A549 (cell line): Measurements from ENCODE around the gene ZNF580. TPM values are rescaled to one million over a fixed set of nuclear protein-coding genes. Genes with fewer than 3 reads are reported as not detected.

Source experiments
- ATAC-seq, 2 experiments: fragments of 200-7000 bp in 1 of 2; fragments of >200 bp in 1 of 2; cut with Nextera tagmentation in 1 of 2; cut with Tn5 transposase in 1 of 2; 3 replicates each; pipeline versions ENCODE4 v1.8.0 to v1.9.1; 2018 to 2020; ENCODE audit warnings: mild to moderate bottlenecking in 1 of 2, moderate library complexity in 1 of 2
- CTCF ChIA-PET: fragments of 300-600 bp; sonication (Branson Sonifier 250); formaldehyde crosslinking; extraction: SDS; loops from one replicate; lab custom pipeline; 2021; ENCODE audit warnings: antibody characterized with exemption, inconsistent platforms; lab: Yijun Ruan, JAX
- POLR2A ChIA-PET: fragments of 350-600 bp; formaldehyde crosslinking; extraction: SDS; loops from one replicate; lab custom pipeline; 2021; ENCODE audit warnings: antibody characterized with exemption, inconsistent platforms; lab: Yijun Ruan, JAX
- DNase-seq, 2 experiments: peaks; one replicate each; pipeline versions ENCODE4 v3.0.0 to v3.0.0-alpha.2; 2011 to 2016; ENCODE audit warnings: low read depth in 1 of 2, low spot score in 1 of 2
- FAIRE-seq: peaks from 2 replicates; lab custom pipeline; 2011; peaks lifted over from hg19 to GRCh38; lab: Jason Lieb, UNC
- H3K27ac ChIP-seq, 2 experiments: fragments of >200 bp; sonication (Bioruptor Twin); formaldehyde crosslinking; 3 replicates each; pipeline ENCODE4 v1.5.1; 2016 to 2017
- H3K4me1 ChIP-seq: fragments of >200 bp; sonication (Bioruptor Twin); formaldehyde crosslinking; 3 replicates; pipeline ENCODE4 v1.6.1; 2016
- H3K4me2 ChIP-seq: fragments of >200 bp; sonication (Bioruptor Twin); formaldehyde crosslinking; 3 replicates; pipeline ENCODE4 v1.6.1; 2016
- H3K4me3 ChIP-seq: fragments of >200 bp; sonication (Bioruptor Twin); formaldehyde crosslinking; 3 replicates; pipeline ENCODE4 v1.5.1; 2016
- H3K9me3 ChIP-seq: fragments of >200 bp; sonication (Bioruptor Twin); formaldehyde crosslinking; 3 replicates; pipeline ENCODE4 v1.6.1; 2016
- ATOH8 ChIP-seq: fragments of 250-450 bp; sonication (Bioruptor Pico); IDR thresholded peaks from 2 replicates; pipeline ENCODE4 v1.5.0; 2020; ENCODE audit warnings: low read depth, mild to moderate bottlenecking, moderate library complexity
- BCL3 ChIP-seq: fragments of >200 bp; sonication (Bioruptor Twin); formaldehyde crosslinking; IDR thresholded peaks from 3 replicates; pipeline ENCODE4 v1.6.1; 2016
- BHLHE40 ChIP-seq: IDR thresholded peaks from 2 replicates; pipeline ENCODE4 v1.6.1; 2012; ENCODE audit warnings: low read depth, low read length, inconsistent platforms
- CBX2 ChIP-seq: fragments of 200-600 bp; sonication (generic); IDR thresholded peaks from 2 replicates; pipeline ENCODE4 v1.6.1; 2016; ENCODE audit warnings: low read depth, mild to moderate bottlenecking, borderline replicate concordance
- CEBPB ChIP-seq, 2 experiments: fragments of >200 bp in 1 of 2; sonication (Bioruptor Twin) in 1 of 2; formaldehyde crosslinking in 1 of 2; IDR thresholded peaks; 2 replicates each; pipeline ENCODE4 v1.6.1; 2012 to 2016
- CHD4 ChIP-seq: fragments of 200-600 bp; sonication (generic); IDR thresholded peaks from 2 replicates; pipeline ENCODE4 v1.6.1; 2016; ENCODE audit warnings: antibody characterized with exemption, mild to moderate bottlenecking, borderline replicate concordance
- CTCF ChIP-seq: fragments of >200 bp; sonication (Bioruptor Twin); formaldehyde crosslinking; IDR thresholded peaks from 3 replicates; pipeline ENCODE4 v1.5.1; 2016
- EHF ChIP-seq: fragments of 250-450 bp; sonication (Bioruptor Pico); IDR thresholded peaks from 2 replicates; pipeline ENCODE4 v1.5.0; 2020; ENCODE audit warnings: mild to moderate bottlenecking
- EHMT2 ChIP-seq: fragments of 200-600 bp; sonication (generic); IDR thresholded peaks from 2 replicates; pipeline ENCODE4 v1.6.1; 2016; ENCODE audit warnings: antibody characterized with exemption, low read depth, mild to moderate bottlenecking, moderate library complexity
- ELK1 ChIP-seq: fragments of 150-350 bp; IDR thresholded peaks from 2 replicates; pipeline ENCODE4 v1.6.1; 2014; ENCODE audit warnings: low read depth, mild to moderate bottlenecking, low read length
- EP300 ChIP-seq, 2 experiments: fragments of >200 bp; sonication (Bioruptor Twin); formaldehyde crosslinking; IDR thresholded peaks; 2 replicates in 1 of 2; 3 replicates in 1 of 2; pipeline ENCODE4 v1.6.1; 2016 to 2017
- ESRRA ChIP-seq: fragments of 150-350 bp; IDR thresholded peaks from 2 replicates; pipeline ENCODE4 v1.6.1; 2014; ENCODE audit warnings: mild to moderate bottlenecking, low read length, borderline replicate concordance
- FOSB ChIP-seq: fragments of 250-450 bp; sonication (Bioruptor Pico); IDR thresholded peaks from 2 replicates; pipeline ENCODE4 v1.5.0; 2020; ENCODE audit warnings: mild to moderate bottlenecking, moderate library complexity
- HDAC2 ChIP-seq: fragments of 200-600 bp; sonication (generic); IDR thresholded peaks from 2 replicates; pipeline ENCODE4 v1.6.1; 2016
- HES2 ChIP-seq: fragments of >200 bp; sonication (Bioruptor Twin); formaldehyde crosslinking; IDR thresholded peaks from 2 replicates; pipeline ENCODE4 v1.6.1; 2016
- HEYL ChIP-seq: fragments of 250-450 bp; sonication (Bioruptor Pico); IDR thresholded peaks from 2 replicates; pipeline ENCODE4 v1.8.0; 2021; ENCODE audit warnings: mild to moderate bottlenecking, moderate library complexity
- HMGXB4 ChIP-seq: fragments of 250-450 bp; sonication (Bioruptor Pico); IDR thresholded peaks from 2 replicates; pipeline ENCODE4 v1.5.0; 2021; ENCODE audit warnings: mild to moderate bottlenecking, moderate library complexity, borderline replicate concordance
- HOXA7 ChIP-seq: fragments of 250-450 bp; sonication (Bioruptor Pico); IDR thresholded peaks from 2 replicates; pipeline ENCODE4 v1.5.0; 2020; ENCODE audit warnings: mild to moderate bottlenecking, moderate library complexity
- HOXB13 ChIP-seq: fragments of 250-450 bp; sonication (Bioruptor Pico); IDR thresholded peaks from 2 replicates; pipeline ENCODE4 v1.5.0; 2020; ENCODE audit warnings: low read depth, mild to moderate bottlenecking, moderate library complexity
- JUN ChIP-seq, 2 experiments: fragments of >200 bp; sonication (Bioruptor Twin); formaldehyde crosslinking; IDR thresholded peaks; 2 replicates in 1 of 2; 3 replicates in 1 of 2; pipeline ENCODE4 v1.6.1; 2016 to 2017
- JUNB ChIP-seq: fragments of >200 bp; sonication (Bioruptor Twin); formaldehyde crosslinking; IDR thresholded peaks from 2 replicates; pipeline ENCODE4 v1.6.1; 2016
- KDM5A ChIP-seq: fragments of 200-600 bp; sonication (generic); IDR thresholded peaks from 2 replicates; pipeline ENCODE4 v1.6.1; 2016; ENCODE audit warnings: antibody characterized with exemption, mild to moderate bottlenecking
- MAZ ChIP-seq: fragments of 150-350 bp; IDR thresholded peaks from 2 replicates; pipeline ENCODE4 v1.6.1; 2014; ENCODE audit warnings: antibody characterized with exemption, low read depth, low read length, borderline replicate concordance
- MYC ChIP-seq: IDR thresholded peaks from 2 replicates; pipeline ENCODE4 v1.6.1; 2012; ENCODE audit warnings: mild to moderate bottlenecking, inconsistent platforms, low read length, improper control_type of control experiment, borderline replicate concordance
- NPAS2 ChIP-seq: fragments of 250-450 bp; sonication (Bioruptor Pico); IDR thresholded peaks from 2 replicates; pipeline ENCODE4 v1.8.0; 2022; ENCODE audit warnings: mild to moderate bottlenecking, moderate library complexity, borderline replicate concordance
- POLR2AphosphoS2 ChIP-seq: conservative IDR thresholded peaks from 2 replicates; pipeline ENCODE4 v1.6.1; 2012; ENCODE audit warnings: low read length, improper control_type of control experiment, inconsistent platforms
- RAD21 ChIP-seq, 2 experiments: fragments of >200 bp in 1 of 2; sonication (Bioruptor Twin) in 1 of 2; formaldehyde crosslinking in 1 of 2; IDR thresholded peaks in 1 of 2; conservative IDR thresholded peaks in 1 of 2; 2 replicates in 1 of 2; 3 replicates in 1 of 2; pipeline ENCODE4 v1.6.1; 2012 to 2018; ENCODE audit warnings: inconsistent platforms in 1 of 2
- RARB ChIP-seq: fragments of 250-450 bp; sonication (Bioruptor Pico); IDR thresholded peaks from 2 replicates; pipeline ENCODE4 v1.8.0; 2021; ENCODE audit warnings: mild to moderate bottlenecking, moderate library complexity
- RFX5 ChIP-seq: fragments of 450-650 bp; IDR thresholded peaks from 2 replicates; pipeline ENCODE4 v1.7.1; 2014; ENCODE audit warnings: antibody characterized with exemption, mild to moderate bottlenecking, moderate library complexity
- RNF2 ChIP-seq: fragments of 200-600 bp; sonication (generic); IDR thresholded peaks from 2 replicates; pipeline ENCODE4 v1.6.1; 2016; ENCODE audit warnings: low read depth, mild to moderate bottlenecking, antibody characterized with exemption, moderate library complexity, borderline replicate concordance
- SREBF2 ChIP-seq: fragments of 450-650 bp; IDR thresholded peaks from 2 replicates; pipeline ENCODE4 v1.6.1; 2014; ENCODE audit warnings: mild to moderate bottlenecking, moderate library complexity
- ZFP36 ChIP-seq: fragments of 450-650 bp; IDR thresholded peaks from 2 replicates; pipeline ENCODE4 v1.6.1; 2014; ENCODE audit warnings: borderline replicate concordance; ENCODE audit not compliant: partially characterized antibody
- WGBS: methylation state at CpG from one replicate; pipeline ENCODE4 v1.1.6; 2017; ENCODE audit errors: missing lambda C conversion rate; 5-methylcytosine and 5-hydroxymethylcytosine counted together
- polyA plus RNA-seq, 4 experiments: library from polyadenylated mRNA; depleted of rRNA in 3 of 4; stranded (reverse); fragments of >200 nt; fragmentation: RNase III in 1 of 4; extraction: RNeasy Plus Mini Kit Qiagen cat#74134 plus additional on column Dnase treatment in 1 of 4; gene quantifications; 2 replicates in 3 of 4; 3 replicates in 1 of 4; pipeline ENCODE4 v1.2.3, GENCODE V29; 2011 to 2017
- TF ChIP-seq, protein P1 (sequence below): IDR thresholded peaks from 2 replicates; pipeline ENCODE4 v1.6.1; 2012

The ZNF580 gene
- polyA plus RNA-seq, 2 of the 4 experiments (the other 2 are of a cell fraction): 9.2 to 52.8 TPM

- ChIA-PET CTCF (interaction anchor here (0.6 to 4.3 kb wide), 20 partner anchors 8 to 514 kb away, joined by 3 to 97 read pairs (median 4); partner anchors contain the start of genes DNAAF3, ZNF580, ZNF581 and ZNF628), POLR2A (interaction anchor here (0.5 to 2.1 kb wide), 41 partner anchors 8 to 1191 kb away, joined by 3 to 31 read pairs (median 4); partner anchors contain the start of genes EPN1, FIZ1, ISOC2 and LENG9)
- H3K27ac ChIP-seq: peak within 1 kb of the TSS; percentile 96 to 98
- WGBS: under 1% methylated on average over 51 of the region's 95 CpGs
- H3K4me3 ChIP-seq: peak within 1 kb of the TSS; percentile 68
- peak within 1 kb of the TSS; percentile 91 for H3K4me2 ChIP-seq
- peak; percentile 85 to 96 for DNase-seq
- no peak for FAIRE-seq
- peaks cover 40% of the 10 kb centered on the region for H3K4me1 ChIP-seq
- no peaks in the 10 kb centered on the region for H3K9me3 ChIP-seq
- ATAC-seq: peak; percentile 66 to 73
- TF ChIP-seq CTCF: no peak
- TF ChIP-seq CEBPB (IDR thresholded peaks at IDR 0.05): no peak
- no peak for TF ChIP-seq EHMT2
- TF ChIP-seq ESRRA: no peak
- TF ChIP-seq FOSB (CRISPR knock-in tag): no peak; the same call in 1 of the 2 replicates
- TF ChIP-seq MAZ: no peak
- peak; percentile 98 for TF ChIP-seq MYC
- TF ChIP-seq SREBF2: no peak
- TF ChIP-seq EHF: no peak
- TF ChIP-seq POLR2AphosphoS2: no peak
- TF ChIP-seq BCL3: peak; percentile 94
- TF ChIP-seq ELK1: 0 out of 2 replicates have a peak, but pooled peaks have one; percentile 39
- no peak for TF ChIP-seq KDM5A
- no peak for TF ChIP-seq HOXB13 (CRISPR knock-in tag)
- TF ChIP-seq RFX5: no peak
- TF ChIP-seq JUN (IDR thresholded peaks at IDR 0.05): peak; percentile 82 to 96
- TF ChIP-seq RAD21 (conservative IDR thresholded peaks at IDR 0.05 in 1 of 2, IDR thresholded peaks at IDR 0.05 in 1 of 2): no peak
- TF ChIP-seq RARB: no peak
- peak; percentile 37; the same call in 1 of the 2 replicates for TF ChIP-seq ATOH8
- no peak for TF ChIP-seq HMGXB4 (CRISPR knock-in tag)
- no peak for TF ChIP-seq HOXA7
- TF ChIP-seq BHLHE40: peak; percentile 51; the same call in 1 of the 2 replicates
- TF ChIP-seq NPAS2 (CRISPR knock-in tag): no peak; the same call in 1 of the 2 replicates
- TF ChIP-seq ZFP36: no peak
- no peak for TF ChIP-seq HES2
- TF ChIP-seq, protein P1, sequence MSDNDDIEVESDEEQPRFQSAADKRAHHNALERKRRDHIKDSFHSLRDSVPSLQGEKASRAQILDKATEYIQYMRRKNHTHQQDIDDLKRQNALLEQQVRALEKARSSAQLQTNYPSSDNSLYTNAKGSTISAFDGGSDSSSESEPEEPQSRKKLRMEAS: peak; percentile 99
- TF ChIP-seq EP300 (IDR thresholded peaks at IDR 0.05): no peak
- no peak for TF ChIP-seq JUNB
- TF ChIP-seq CHD4: no peak
- no peak for TF ChIP-seq HDAC2
- TF ChIP-seq CBX2: no peak
- no peak for TF ChIP-seq RNF2
- no peak for TF ChIP-seq HEYL
Observed at GRCh38 chr19:55654868-55655647, 14.3 kb downstream of the ZNF580 start, which contains the start of gene U2AF2. Gene U2AF2 (plus strand): TSS chr19:55655035. CDS start chr19:55655105, 70 bp downstream.
